ENCODE results near the gene SOX18. TPM values are rescaled to one million over a fixed set of nuclear protein-coding genes. Genes with fewer than 3 reads are reported as not detected.

The SOX18 gene
- polyA plus RNA-seq, 1 experiment, result not detected

GRCh38 chr20:64051561-64052325 is 2.3 kb upstream of the SOX18 start:
- CTCF ChIA-PET, result interaction anchor here (0.6 to 8.0 kb wide), 2 partner anchors 12 to 18 kb away, joined by 3 to 76 read pairs; no protein-coding TSS in a partner anchor
- H3K4me3 ChIP-seq (ENCODE audit: low read depth, low read length), result no peak overlapping the region
- H3K27me3 ChIP-seq (ENCODE audit: control insufficient read depth, insufficient read depth, low read length), result peaks cover 23% of the 10 kb centered on the region
- no peaks in the 10 kb centered on the region for H3K36me3 ChIP-seq (ENCODE audit: control insufficient read depth, insufficient read depth, low read length)
- TF ChIP-seq CTCF (IDR thresholded peaks at IDR 0.05; ENCODE audit: insufficient read depth, low read depth, low read length), result no peak
- POLR2A ChIA-PET, result no interaction called here
- DNase-seq (ENCODE audit: low read depth), result no peak

- ChIA-PET CTCF (interaction anchor here (1.2 to 1.8 kb wide), 2 partner anchors 9 to 33 kb away, joined by 3 to 4 read pairs; partner anchors contain the start of gene LKAAEAR1), POLR2A (no interaction called here)
- Histone ChIP-seq H3K27me3 (ENCODE audit: control insufficient read depth, insufficient read depth, low read length) (peaks cover 26% of the 10 kb centered on the region), H3K36me3 (ENCODE audit: control insufficient read depth, insufficient read depth, low read length) (no peaks in the 10 kb centered on the region), H3K4me3 (ENCODE audit: low read depth, low read length) (no peak overlapping the region)
- no peak for TF ChIP-seq CTCF (IDR thresholded peaks at IDR 0.05; ENCODE audit: insufficient read depth, low read depth, low read length)
- no peak for DNase-seq (ENCODE audit: low read depth)
These were observed 1.6 kb upstream of the SOX18 start for GRCh38 chr20:64051033-64051452.

DNA sequence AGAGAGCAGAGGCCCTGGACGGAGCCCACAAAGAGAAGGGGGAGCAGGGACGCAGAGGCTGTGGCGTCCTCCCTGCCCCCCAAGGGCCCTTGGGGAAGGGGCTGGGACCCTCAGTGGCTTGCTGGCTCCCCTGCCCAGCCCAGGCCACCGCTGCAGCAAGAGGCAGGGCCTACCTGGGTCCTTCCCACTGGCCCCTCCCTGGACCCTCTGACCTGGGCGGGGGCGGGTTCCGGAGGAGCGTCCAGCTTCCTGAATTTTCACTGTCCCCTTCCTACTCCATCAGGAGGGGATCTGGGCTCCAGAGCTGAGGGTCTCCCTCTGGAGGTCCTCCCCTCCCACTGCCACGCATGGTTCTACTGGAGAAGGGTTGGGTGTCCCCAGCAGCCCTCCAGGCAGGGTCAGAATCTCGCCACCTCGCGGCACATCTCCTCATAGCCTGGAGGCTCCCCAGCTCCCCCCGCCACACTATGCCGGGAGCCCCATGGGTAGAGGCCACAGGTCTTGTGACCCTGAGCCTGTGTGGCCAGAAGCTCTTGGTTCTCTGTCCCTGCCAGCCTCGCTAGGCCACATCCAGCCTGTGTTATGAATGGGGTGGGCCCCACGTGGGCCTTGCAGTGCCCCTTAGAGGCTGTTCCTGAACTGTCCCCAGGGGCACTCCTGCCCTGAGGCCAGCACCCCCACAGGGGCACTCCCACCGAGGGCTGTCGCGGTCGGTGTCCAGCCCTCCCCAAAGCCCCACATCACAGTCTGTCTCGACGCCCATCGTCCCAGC is 1.0 kb upstream of the SOX18 start:
- ChIA-PET POLR2A (no interaction called here), CTCF (interaction anchor here (0.6 to 1.8 kb wide), 4 partner anchors 9 to 512 kb away, joined by 3 to 4 read pairs (median 4); partner anchors contain the start of gene LKAAEAR1)
- peaks cover 31% of the 10 kb centered on the region for H3K27me3 ChIP-seq (ENCODE audit: control insufficient read depth, insufficient read depth, low read length)

GRCh38 chr20:64049878-64050260 is 430 bp upstream of the SOX18 start:
- Histone ChIP-seq H3K27me3 (ENCODE audit: control insufficient read depth, insufficient read depth, low read length) (peaks cover 32% of the 10 kb centered on the region), H3K4me3 (ENCODE audit: low read depth, low read length) (peak overlapping the region; percentile 16; the same call in 1 of the 2 replicates), H3K36me3 (ENCODE audit: control insufficient read depth, insufficient read depth, low read length) (no peaks in the 10 kb centered on the region)
- DNase-seq (ENCODE audit: low read depth), result no peak
- ChIA-PET CTCF (interaction anchor here (0.6 to 1.8 kb wide), 4 partner anchors 10 to 512 kb away, joined by 3 to 4 read pairs (median 4); partner anchors contain the start of gene LKAAEAR1), POLR2A (no interaction called here)
- no peak for TF ChIP-seq CTCF (IDR thresholded peaks at IDR 0.05; ENCODE audit: insufficient read depth, low read depth, low read length)

More for the DNA sequence above, 1.0 kb upstream of the SOX18 start:
- H3K4me3 ChIP-seq (ENCODE audit: low read depth, low read length), result no peak overlapping the region
- DNase-seq (ENCODE audit: low read depth), result no peak
- TF ChIP-seq CTCF (IDR thresholded peaks at IDR 0.05; ENCODE audit: insufficient read depth, low read depth, low read length), result no peak
- no peaks in the 10 kb centered on the region for H3K36me3 ChIP-seq (ENCODE audit: control insufficient read depth, insufficient read depth, low read length)
